DOHH2 (cell line): ENCODE measurements around the gene SMC5.
"Not testable (repeated sequence)": the region's sequence is repeated elsewhere in the genome, so short reads cannot be mapped to it uniquely, and the experiment has no call there.

Experiments used
- H3F3A ChIP-seq: fragments of 200-600 bp; sonication (generic), shearing (Covaris generic); 2 replicates; pipeline ENCODE4 v1.6.0; 2016; ENCODE audit warnings: antibody characterized with exemption, mild to moderate bottlenecking; ENCODE audit not compliant: control insufficient read depth, insufficient read depth
- H3K27ac ChIP-seq: fragments of 200-600 bp; sonication (generic); 2 replicates; pipeline ENCODE4 v1.5.1; 2014; ENCODE audit warnings: low read depth, mild to moderate bottlenecking, low read length, moderate library complexity
- H3K27me3 ChIP-seq: fragments of 200-600 bp; sonication (generic); 2 replicates; pipeline ENCODE4 v1.6.1; 2014; ENCODE audit warnings: mild to moderate bottlenecking, low read length, mixed read lengths; ENCODE audit not compliant: control insufficient read depth
- H3K36me3 ChIP-seq: fragments of 200-600 bp; sonication (generic); 2 replicates; pipeline ENCODE4 v1.6.1; 2014; ENCODE audit warnings: mild to moderate bottlenecking, low read length, moderate library complexity, mixed read lengths; ENCODE audit not compliant: control insufficient read depth
- H3K4me1 ChIP-seq: fragments of 200-600 bp; sonication (generic); 2 replicates; pipeline ENCODE4 v1.6.1; 2014; ENCODE audit warnings: mild to moderate bottlenecking, low read length, mixed read lengths; ENCODE audit not compliant: control insufficient read depth
- H3K4me2 ChIP-seq: fragments of 200-600 bp; sonication (generic); 2 replicates; pipeline ENCODE4 v1.6.0; 2014; ENCODE audit warnings: mild to moderate bottlenecking, low read length, moderate library complexity
- H3K4me3 ChIP-seq: fragments of 200-600 bp; sonication (generic); 2 replicates; pipeline ENCODE4 v1.5.1; 2014; ENCODE audit warnings: mild to moderate bottlenecking, low read length, mixed read lengths
- H3K79me2 ChIP-seq: fragments of 200-600 bp; sonication (generic); 2 replicates; pipeline ENCODE4 v1.6.1; 2014; ENCODE audit warnings: mild to moderate bottlenecking, low read length, mixed read lengths; ENCODE audit not compliant: control insufficient read depth
- H3K9me2 ChIP-seq: fragments of 200-600 bp; sonication (generic); replicated peaks from 2 replicates; pipeline ENCODE4 v1.6.1; 2014; ENCODE audit warnings: mild to moderate bottlenecking, low read length, mixed read lengths; ENCODE audit not compliant: control insufficient read depth
- H3K9me3 ChIP-seq: fragments of 200-600 bp; sonication (generic); 2 replicates; pipeline ENCODE4 v1.6.1; 2014; ENCODE audit warnings: antibody characterized with exemption, low read length, mixed read lengths; ENCODE audit not compliant: control insufficient read depth, insufficient read depth
- H4K20me1 ChIP-seq: fragments of 200-600 bp; sonication (generic); 2 replicates; pipeline ENCODE4 v1.6.0; 2014; ENCODE audit warnings: low read depth, mild to moderate bottlenecking, antibody characterized with exemption, low read length, moderate library complexity; ENCODE audit not compliant: control insufficient read depth, insufficient read depth
- EZH2phosphoT487 ChIP-seq: fragments of 200-600 bp; sonication (generic); IDR thresholded peaks from 2 replicates; pipeline ENCODE4 v1.6.1; 2017; ENCODE audit warnings: borderline replicate concordance, mild to moderate bottlenecking, antibody characterized with exemption, low read length, moderate library complexity, mixed read lengths
- TF ChIP-seq, protein P1 (sequence below): fragments of 200-600 bp; sonication (generic); IDR thresholded peaks from one replicate; pipeline ENCODE4 v1.5.1; 2014; ENCODE audit warnings: antibody characterized with exemption, mild to moderate bottlenecking, low read depth, low read length; ENCODE audit not compliant: poor library complexity, severe bottlenecking

The SMC5 gene

DNA sequence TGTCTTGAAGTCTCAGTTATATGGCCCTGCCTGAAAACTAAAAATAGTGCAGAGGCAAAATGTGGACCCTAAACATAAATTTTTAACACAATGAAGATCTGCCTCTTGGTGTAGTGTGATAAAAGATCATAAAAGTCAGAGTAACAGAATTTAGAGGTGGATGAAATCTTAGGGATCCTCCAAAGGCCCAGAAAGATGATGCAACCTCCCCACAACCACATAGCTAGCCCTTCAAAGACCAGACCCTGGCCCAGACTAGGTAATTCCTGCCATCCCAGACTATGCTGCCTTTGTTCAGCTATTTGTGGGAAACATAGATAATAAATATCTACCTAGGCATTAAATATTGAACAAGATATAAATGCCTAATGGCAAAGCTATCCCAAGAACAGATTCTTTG is 140.4 kb downstream of the SMC5 start:
- H3K79me2 ChIP-seq: no peaks in the 10 kb centered on the region
- H3K9me3 ChIP-seq: no peaks in the 10 kb centered on the region
- no peaks in the 10 kb centered on the region for H3K9me2 ChIP-seq
- H3K36me3 ChIP-seq: no peaks in the 10 kb centered on the region
- no peak for TF ChIP-seq EZH2phosphoT487
- TF ChIP-seq, protein P1, sequence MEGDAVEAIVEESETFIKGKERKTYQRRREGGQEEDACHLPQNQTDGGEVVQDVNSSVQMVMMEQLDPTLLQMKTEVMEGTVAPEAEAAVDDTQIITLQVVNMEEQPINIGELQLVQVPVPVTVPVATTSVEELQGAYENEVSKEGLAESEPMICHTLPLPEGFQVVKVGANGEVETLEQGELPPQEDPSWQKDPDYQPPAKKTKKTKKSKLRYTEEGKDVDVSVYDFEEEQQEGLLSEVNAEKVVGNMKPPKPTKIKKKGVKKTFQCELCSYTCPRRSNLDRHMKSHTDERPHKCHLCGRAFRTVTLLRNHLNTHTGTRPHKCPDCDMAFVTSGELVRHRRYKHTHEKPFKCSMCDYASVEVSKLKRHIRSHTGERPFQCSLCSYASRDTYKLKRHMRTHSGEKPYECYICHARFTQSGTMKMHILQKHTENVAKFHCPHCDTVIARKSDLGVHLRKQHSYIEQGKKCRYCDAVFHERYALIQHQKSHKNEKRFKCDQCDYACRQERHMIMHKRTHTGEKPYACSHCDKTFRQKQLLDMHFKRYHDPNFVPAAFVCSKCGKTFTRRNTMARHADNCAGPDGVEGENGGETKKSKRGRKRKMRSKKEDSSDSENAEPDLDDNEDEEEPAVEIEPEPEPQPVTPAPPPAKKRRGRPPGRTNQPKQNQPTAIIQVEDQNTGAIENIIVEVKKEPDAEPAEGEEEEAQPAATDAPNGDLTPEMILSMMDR: no peak
- H3K27me3 ChIP-seq: no peaks in the 10 kb centered on the region
- no peak overlapping the region for H3K27ac ChIP-seq
- H3F3A ChIP-seq: no peaks in the 10 kb centered on the region
- peaks cover 21% of the 10 kb centered on the region for H3K4me1 ChIP-seq
- no peak overlapping the region for H3K4me3 ChIP-seq
- H4K20me1 ChIP-seq: no peaks in the 10 kb centered on the region
- H3K4me2 ChIP-seq: no peak overlapping the region

DNA sequence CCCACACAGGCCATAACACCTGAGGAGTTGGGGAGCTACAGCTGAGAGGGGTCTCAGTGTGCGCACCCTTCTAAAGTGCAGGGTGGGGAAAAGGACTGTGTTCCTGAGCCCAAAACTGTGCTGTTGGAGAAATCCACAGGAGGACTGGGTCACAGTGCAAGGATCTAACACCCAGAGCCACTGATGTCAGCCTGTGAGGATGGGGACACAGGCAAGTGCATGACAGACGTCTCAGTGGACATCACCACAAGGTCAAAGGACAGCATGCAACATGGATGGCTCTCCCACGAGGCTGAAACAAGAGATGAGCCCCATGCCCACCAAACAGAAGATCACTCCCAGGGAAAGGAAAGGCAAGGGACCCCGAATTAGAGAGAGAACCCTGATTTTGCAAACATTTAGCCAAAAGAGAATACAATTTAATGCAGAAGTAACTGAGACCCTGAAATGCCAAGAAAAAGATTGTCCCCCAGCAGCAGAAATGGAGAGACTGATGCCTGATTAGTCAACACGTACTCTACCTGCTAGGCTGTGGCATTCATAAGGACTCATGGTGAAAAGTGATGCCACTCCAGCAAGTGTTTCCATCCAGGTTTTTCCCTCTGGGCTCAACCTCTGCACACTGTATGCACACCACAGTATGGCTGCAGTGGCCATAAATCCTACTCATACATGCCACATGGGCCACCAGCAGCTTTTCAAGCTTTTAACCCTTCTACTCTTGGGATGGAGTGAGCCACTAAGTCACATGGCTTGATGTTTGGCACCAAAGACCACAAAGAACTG is 141.5 kb downstream of the SMC5 start:
- TF ChIP-seq EZH2phosphoT487: no peak
- TF ChIP-seq, protein P1: no peak
- H3K36me3 ChIP-seq: no peaks in the 10 kb centered on the region
- no peak overlapping the region for H3K27ac ChIP-seq
- no peak overlapping the region for H3K4me3 ChIP-seq
- H3K27me3 ChIP-seq: no peaks in the 10 kb centered on the region
- no peaks in the 10 kb centered on the region for H4K20me1 ChIP-seq
- H3K4me2 ChIP-seq: no peak overlapping the region
- no peaks in the 10 kb centered on the region for H3K9me3 ChIP-seq
- no peaks in the 10 kb centered on the region for H3F3A ChIP-seq
- H3K9me2 ChIP-seq: no peaks in the 10 kb centered on the region
- no peaks in the 10 kb centered on the region for H3K79me2 ChIP-seq
- H3K4me1 ChIP-seq: peaks cover 21% of the 10 kb centered on the region

DNA sequence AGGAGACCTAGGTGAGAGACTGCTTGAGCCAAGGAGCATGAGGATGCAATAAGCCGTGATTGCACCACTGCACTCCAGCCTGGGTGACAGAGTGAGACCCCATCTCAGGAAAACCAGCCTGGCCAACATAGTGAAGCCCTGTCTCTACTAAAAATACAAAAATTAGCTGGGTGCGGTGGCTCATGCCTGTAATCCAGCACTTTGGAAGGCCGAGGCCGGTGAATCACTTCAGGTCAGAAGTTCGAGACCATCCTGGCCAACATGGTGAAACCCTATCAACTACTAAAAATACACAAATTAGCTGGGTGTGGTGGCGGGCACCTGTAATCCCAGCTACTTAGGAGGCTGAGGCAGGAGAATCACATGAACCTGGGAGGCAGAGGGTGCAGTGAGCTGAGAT is 142.5 kb downstream of the SMC5 start:
- H3K36me3 ChIP-seq, H4K20me1 ChIP-seq, H3K27ac ChIP-seq, H3F3A ChIP-seq, H3K9me3 ChIP-seq, H3K4me3 ChIP-seq, H3K27me3 ChIP-seq, H3K79me2 ChIP-seq, H3K9me2 ChIP-seq, H3K4me2 ChIP-seq: not testable (repeated sequence)
- peaks cover 21% of the 10 kb centered on the region for H3K4me1 ChIP-seq

DNA sequence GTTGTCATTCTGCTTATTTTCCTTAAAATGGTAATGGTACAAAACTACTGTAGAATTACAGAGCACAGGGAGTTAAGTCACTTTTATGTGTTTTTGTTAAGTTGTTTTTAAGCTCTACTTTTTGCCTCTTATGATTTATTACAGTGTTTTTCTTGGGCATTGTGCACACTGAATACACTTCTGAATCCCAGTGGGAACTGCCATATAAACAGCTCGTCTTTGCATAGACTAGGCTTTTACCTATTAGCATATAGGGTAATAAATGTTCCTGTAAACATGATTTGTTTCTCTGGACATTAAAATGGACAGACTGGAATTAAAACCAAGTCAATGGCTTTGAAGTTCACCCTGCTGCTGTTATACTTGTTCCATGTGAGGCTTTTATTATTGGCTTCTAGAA is 143.4 kb downstream of the SMC5 start:
- H3F3A ChIP-seq: no peaks in the 10 kb centered on the region
- TF ChIP-seq, protein P1: no peak
- TF ChIP-seq EZH2phosphoT487: no peak
- no peaks in the 10 kb centered on the region for H3K79me2 ChIP-seq
- H3K27me3 ChIP-seq: no peaks in the 10 kb centered on the region
- no peak overlapping the region for H3K27ac ChIP-seq
- no peaks in the 10 kb centered on the region for H3K9me2 ChIP-seq
- H3K4me2 ChIP-seq: no peak overlapping the region
- no peak overlapping the region for H3K4me3 ChIP-seq
- no peaks in the 10 kb centered on the region for H3K9me3 ChIP-seq
- no peaks in the 10 kb centered on the region for H4K20me1 ChIP-seq
- no peaks in the 10 kb centered on the region for H3K36me3 ChIP-seq
- peaks cover 17% of the 10 kb centered on the region for H3K4me1 ChIP-seq
